Neural progenitor cell (in vitro differentiated cells): ENCODE measurements around the gene KIF26A.

Experiments used
- EZH2phosphoT487 ChIP-seq: fragments of 200-600 bp; sonication (generic); IDR thresholded peaks from 2 replicates; pipeline ENCODE4 v1.6.1; 2017; ENCODE audit warnings: antibody characterized with exemption
- TF ChIP-seq, protein P1 (sequence below): fragments of 200-600 bp; sonication (generic); IDR thresholded peaks from 2 replicates; pipeline ENCODE4 v1.5.1; 2017; ENCODE audit warnings: antibody characterized with exemption, mild to moderate bottlenecking

DNA sequence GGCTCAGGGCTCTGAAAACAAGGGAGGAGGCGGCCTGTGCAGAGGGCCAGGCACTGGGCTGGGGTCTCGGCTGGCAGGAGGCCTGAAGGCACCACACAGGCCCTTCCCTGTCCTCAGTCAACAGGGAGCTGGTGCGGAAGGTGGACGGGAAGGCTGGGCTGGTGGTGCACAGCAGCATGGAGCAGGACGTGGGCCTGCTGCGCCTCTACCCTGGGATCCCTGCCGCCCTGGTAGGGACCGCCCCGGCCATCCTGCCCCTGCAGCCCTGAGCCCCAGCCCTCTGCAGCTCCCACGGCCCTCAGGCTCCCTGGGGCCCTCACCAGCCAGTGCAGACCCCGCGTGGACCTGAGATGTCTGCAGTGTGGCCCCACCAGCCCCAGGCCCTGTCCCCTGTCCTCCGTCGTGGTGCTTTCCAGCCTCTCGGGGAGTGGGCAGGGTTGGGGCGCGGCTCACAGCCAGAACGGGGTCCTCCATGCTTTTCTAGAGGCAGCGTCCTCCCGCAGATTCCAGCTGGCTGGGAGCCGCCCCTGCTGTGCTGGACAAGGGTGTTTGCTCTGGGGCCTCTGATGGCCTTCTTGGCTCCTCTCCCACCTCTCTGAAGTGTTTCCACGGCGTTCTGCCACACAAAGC, 34.8 kb upstream of the KIF26A start:
- TF ChIP-seq, protein P1, sequence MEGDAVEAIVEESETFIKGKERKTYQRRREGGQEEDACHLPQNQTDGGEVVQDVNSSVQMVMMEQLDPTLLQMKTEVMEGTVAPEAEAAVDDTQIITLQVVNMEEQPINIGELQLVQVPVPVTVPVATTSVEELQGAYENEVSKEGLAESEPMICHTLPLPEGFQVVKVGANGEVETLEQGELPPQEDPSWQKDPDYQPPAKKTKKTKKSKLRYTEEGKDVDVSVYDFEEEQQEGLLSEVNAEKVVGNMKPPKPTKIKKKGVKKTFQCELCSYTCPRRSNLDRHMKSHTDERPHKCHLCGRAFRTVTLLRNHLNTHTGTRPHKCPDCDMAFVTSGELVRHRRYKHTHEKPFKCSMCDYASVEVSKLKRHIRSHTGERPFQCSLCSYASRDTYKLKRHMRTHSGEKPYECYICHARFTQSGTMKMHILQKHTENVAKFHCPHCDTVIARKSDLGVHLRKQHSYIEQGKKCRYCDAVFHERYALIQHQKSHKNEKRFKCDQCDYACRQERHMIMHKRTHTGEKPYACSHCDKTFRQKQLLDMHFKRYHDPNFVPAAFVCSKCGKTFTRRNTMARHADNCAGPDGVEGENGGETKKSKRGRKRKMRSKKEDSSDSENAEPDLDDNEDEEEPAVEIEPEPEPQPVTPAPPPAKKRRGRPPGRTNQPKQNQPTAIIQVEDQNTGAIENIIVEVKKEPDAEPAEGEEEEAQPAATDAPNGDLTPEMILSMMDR = no peak
- no peak for TF ChIP-seq EZH2phosphoT487
